ENCODE results near the gene SLC36A3.

SLC36A3 gene

GRCh38 chr5:151250346-151251000 lies 53.1 kb downstream of the SLC36A3 start:
- Histone ChIP-seq H3F3A (ENCODE audit: low read depth) (no peaks in the 10 kb centered on the region), H2AFZ (ENCODE audit: low read length) (peak overlapping the region; percentile 36; the same call in 1 of the 2 replicates), H3K4me2 (ENCODE audit: low read depth, low read length, poor library complexity, severe bottlenecking) (peak overlapping the region; percentile 78), H3K4me3 (ENCODE audit: low read length, poor library complexity, severe bottlenecking) (no peak overlapping the region), H4K20me1 (ENCODE audit: insufficient read depth, low read length, poor library complexity, severe bottlenecking) (no peaks in the 10 kb centered on the region), H3K36me3 (ENCODE audit: insufficient read depth, low read length) (no peaks in the 10 kb centered on the region), H3K79me2 (ENCODE audit: insufficient read depth, low read length) (no peaks in the 10 kb centered on the region), H3K9ac (ENCODE audit: low read depth, low read length, poor library complexity, severe bottlenecking) (no peak overlapping the region), H3K27me3 (ENCODE audit: insufficient read depth, low read length, poor library complexity, severe bottlenecking) (no peaks in the 10 kb centered on the region), H3K9me3 (ENCODE audit: insufficient read depth, low read depth, low read length) (no peaks in the 10 kb centered on the region), H3K4me1 (ENCODE audit: insufficient read depth, low read length, poor library complexity, severe bottlenecking) (peaks cover 24% of the 10 kb centered on the region), H3K9me2 (replicated peaks; ENCODE audit: low read depth, low read length) (no peaks in the 10 kb centered on the region)
- no peak for TF ChIP-seq EZH2phosphoT487 (IDR thresholded peaks at IDR 0.05; ENCODE audit: borderline replicate concordance)
- no peak for TF ChIP-seq CTCF (conservative IDR thresholded peaks at IDR 0.05; ENCODE audit: low read length)

- H3K4me1 ChIP-seq (ENCODE audit: insufficient read depth, low read length, poor library complexity, severe bottlenecking) = peaks cover 22% of the 10 kb centered on the region
- H3K4me2 ChIP-seq (ENCODE audit: low read depth, low read length, poor library complexity, severe bottlenecking) = no peak overlapping the region
- H3K36me3 ChIP-seq (ENCODE audit: insufficient read depth, low read length) = no peaks in the 10 kb centered on the region
- H3K27me3 ChIP-seq (ENCODE audit: insufficient read depth, low read length, poor library complexity, severe bottlenecking) = no peaks in the 10 kb centered on the region
- no peaks in the 10 kb centered on the region for H3K9me2 ChIP-seq (replicated peaks; ENCODE audit: low read depth, low read length)
- H3K9me3 ChIP-seq (ENCODE audit: insufficient read depth, low read depth, low read length) = no peaks in the 10 kb centered on the region
- TF ChIP-seq CTCF (conservative IDR thresholded peaks at IDR 0.05; ENCODE audit: low read length) (no peak), EZH2phosphoT487 (IDR thresholded peaks at IDR 0.05; ENCODE audit: borderline replicate concordance) (no peak)
- no peaks in the 10 kb centered on the region for H4K20me1 ChIP-seq (ENCODE audit: insufficient read depth, low read length, poor library complexity, severe bottlenecking)
- H3F3A ChIP-seq (ENCODE audit: low read depth) = no peaks in the 10 kb centered on the region
- H3K4me3 ChIP-seq (ENCODE audit: low read length, poor library complexity, severe bottlenecking) = no peak overlapping the region
- no peaks in the 10 kb centered on the region for H3K79me2 ChIP-seq (ENCODE audit: insufficient read depth, low read length)
- no peak overlapping the region for H3K9ac ChIP-seq (ENCODE audit: low read depth, low read length, poor library complexity, severe bottlenecking)
- no peak overlapping the region for H2AFZ ChIP-seq (ENCODE audit: low read length)
These were observed 54.3 kb downstream of the SLC36A3 start for GRCh38 chr5:151249281-151249680.

- Histone ChIP-seq H4K20me1 (ENCODE audit: insufficient read depth, low read length, poor library complexity, severe bottlenecking) (no peaks in the 10 kb centered on the region), H3K9ac (ENCODE audit: low read depth, low read length, poor library complexity, severe bottlenecking) (no peak overlapping the region), H3K36me3 (ENCODE audit: insufficient read depth, low read length) (no peaks in the 10 kb centered on the region), H2AFZ (ENCODE audit: low read length) (no peak overlapping the region), H3K9me3 (ENCODE audit: insufficient read depth, low read depth, low read length) (no peaks in the 10 kb centered on the region), H3K27me3 (ENCODE audit: insufficient read depth, low read length, poor library complexity, severe bottlenecking) (no peaks in the 10 kb centered on the region), H3K79me2 (ENCODE audit: insufficient read depth, low read length) (no peaks in the 10 kb centered on the region), H3K4me2 (ENCODE audit: low read depth, low read length, poor library complexity, severe bottlenecking) (no peak overlapping the region), H3K4me3 (ENCODE audit: low read length, poor library complexity, severe bottlenecking) (no peak overlapping the region), H3K9me2 (replicated peaks; ENCODE audit: low read depth, low read length) (no peaks in the 10 kb centered on the region), H3F3A (ENCODE audit: low read depth) (no peaks in the 10 kb centered on the region), H3K4me1 (ENCODE audit: insufficient read depth, low read length, poor library complexity, severe bottlenecking) (peaks cover 18% of the 10 kb centered on the region)
- TF ChIP-seq CTCF (conservative IDR thresholded peaks at IDR 0.05; ENCODE audit: low read length) (no peak), EZH2phosphoT487 (IDR thresholded peaks at IDR 0.05; ENCODE audit: borderline replicate concordance) (no peak)
These were observed 54.9 kb downstream of the SLC36A3 start for GRCh38 chr5:151248651-151249050.
